Keratinocyte (primary cell): ENCODE data around the gene FHIT. TPM values are rescaled to one million over a fixed set of nuclear protein-coding genes. Genes with fewer than 3 reads are reported as not detected.

ENCODE experiments used
- DNase-seq: peaks from one replicate; pipeline ENCODE4 v3.0.0-alpha.2; 2011; ENCODE audit warnings: low read depth, missing footprints, low spot score
- FAIRE-seq: peaks from 2 replicates; lab custom pipeline; 2011; peaks lifted over from hg19 to GRCh38; lab: Jason Lieb, UNC
- H2AFZ ChIP-seq: 2 replicates; pipeline ENCODE4 v1.6.0; 2012; ENCODE audit warnings: low read length, control low read depth, inconsistent platforms; ENCODE audit not compliant: control insufficient read depth
- H3K27ac ChIP-seq: 2 replicates; pipeline ENCODE4 v1.5.1; 2011; ENCODE audit warnings: low read length; ENCODE audit not compliant: control insufficient read depth, insufficient read depth
- H3K27me3 ChIP-seq: 3 replicates; pipeline ENCODE4 v1.6.0; 2011; ENCODE audit warnings: low read length; ENCODE audit not compliant: control insufficient read depth, insufficient read depth; ENCODE audit errors: extremely low read depth
- H3K36me3 ChIP-seq, 2 experiments: 2 replicates in 1 of 2; 3 replicates in 1 of 2; pipeline ENCODE4 v1.5.1; 2011; ENCODE audit warnings: low read length in 2 of 2, mild to moderate bottlenecking in 1 of 2; ENCODE audit not compliant: control insufficient read depth in 2 of 2, insufficient read depth in 2 of 2; ENCODE audit errors: extremely low read depth in 1 of 2
- H3K4me1 ChIP-seq: 3 replicates; pipeline ENCODE4 v1.5.1; 2011; ENCODE audit warnings: low read length; ENCODE audit not compliant: control insufficient read depth, insufficient read depth; ENCODE audit errors: extremely low read depth
- H3K4me2 ChIP-seq: 3 replicates; pipeline ENCODE4 v1.6.0; 2011; ENCODE audit warnings: low read depth, low read length; ENCODE audit not compliant: control insufficient read depth, insufficient read depth; ENCODE audit errors: extremely low read depth
- H3K4me3 ChIP-seq, 3 experiments: fragments of 200-600 bp in 1 of 3; sonication (generic) in 1 of 3; 2 replicates in 2 of 3; 3 replicates in 1 of 3; pipeline ENCODE4 v1.5.1; 2011 to 2016; ENCODE audit warnings: low read length in 3 of 3, mild to moderate bottlenecking in 3 of 3, control low read depth in 2 of 3, inconsistent platforms in 1 of 3, low read depth in 1 of 3, mixed read lengths in 1 of 3, mixed run types in 1 of 3, moderate library complexity in 1 of 3; ENCODE audit not compliant: control insufficient read depth in 2 of 3, insufficient read depth in 2 of 3; ENCODE audit errors: extremely low read depth in 1 of 3
- H3K79me2 ChIP-seq: 2 replicates; pipeline ENCODE4 v1.6.0; 2012; ENCODE audit warnings: low read length; ENCODE audit not compliant: control insufficient read depth, insufficient read depth
- H3K9ac ChIP-seq: 3 replicates; pipeline ENCODE4 v1.6.0; 2011; ENCODE audit warnings: low read length; ENCODE audit not compliant: control insufficient read depth, insufficient read depth; ENCODE audit errors: extremely low read depth
- H3K9me1 ChIP-seq: 3 replicates; pipeline ENCODE4 v1.6.0; 2011; ENCODE audit warnings: low read length; ENCODE audit not compliant: control insufficient read depth, insufficient read depth; ENCODE audit errors: extremely low read depth
- H3K9me3 ChIP-seq: 2 replicates; pipeline ENCODE4 v1.5.1; 2012; ENCODE audit warnings: low read depth, low read length; ENCODE audit not compliant: control insufficient read depth
- H4K20me1 ChIP-seq: 3 replicates; pipeline ENCODE4 v1.6.0; 2011; ENCODE audit warnings: low read length; ENCODE audit not compliant: control insufficient read depth, insufficient read depth; ENCODE audit errors: extremely low read depth
- EZH2 ChIP-seq: IDR thresholded peaks from one replicate; pipeline ENCODE4 v1.6.1; 2012; ENCODE audit warnings: inconsistent platforms, mild to moderate bottlenecking, low read length, moderate library complexity
- dilution Hi-C: fragments of 300-500 bp; cut with MboI; formaldehyde crosslinking; loops from one replicate; pipeline ENCODE4 v1.7.0; 2020; ENCODE audit warnings: low sequenced_read_pairs; ENCODE audit not compliant: extremely low pct_ligation_motif_present
- polyA plus RNA-seq, 5 experiments: library from polyadenylated mRNA; depleted of rRNA in 3 of 5; stranded (reverse) in 3 of 5; stranded (forward) in 1 of 5; unstranded in 1 of 5; fragments of >200 nt; gene quantifications; 1 replicate in 1 of 5; 2 replicates in 3 of 5; 3 replicates in 1 of 5; pipeline versions ENCODE4 v1.2.1 to v1.2.3, GENCODE V29; 2011 to 2012; ENCODE audit warnings: missing spikeins in 2 of 5, low read depth in 1 of 5, low replicate concordance in 1 of 5
- TF ChIP-seq, protein P1 (sequence below), 3 experiments: IDR thresholded peaks in 1 of 3; conservative IDR thresholded peaks in 1 of 3; optimal IDR thresholded peaks in 1 of 3; 2 replicates in 2 of 3; 3 replicates in 1 of 3; pipeline versions ENCODE3 to v1.5.1; 2011; ENCODE audit warnings: low read length in 3 of 3, mild to moderate bottlenecking in 3 of 3, moderate library complexity in 2 of 3, control low read depth in 1 of 3, inconsistent platforms in 1 of 3; ENCODE audit not compliant: insufficient read depth in 2 of 3; ENCODE audit errors: extremely low read depth in 1 of 3

FHIT gene
- polyA plus RNA-seq, 1 donor (not counting 4 experiments of a cell fraction or from before 2014, with no cell fraction given): 2.2 TPM

- dilution Hi-C loops: no loop called here
- Histone ChIP-seq H3K9me3 (no peaks in the 10 kb centered on the region), H3K4me1 (no peaks in the 10 kb centered on the region), H3K9ac (no peak overlapping the region), H3K27me3 (no peaks in the 10 kb centered on the region), H3K36me3 (no peaks in the 10 kb centered on the region), H4K20me1 (no peaks in the 10 kb centered on the region), H3K4me2 (no peak overlapping the region), H2AFZ (no peak overlapping the region), H3K9me1 (no peaks in the 10 kb centered on the region), H3K4me3 (no peak overlapping the region), H3K27ac (no peak overlapping the region), H3K79me2 (no peaks in the 10 kb centered on the region)
- TF ChIP-seq EZH2: no peak
- DNase-seq: no peak
- no peak for FAIRE-seq
Observed at GRCh38 chr3:60636846-60637245, 614.4 kb downstream of the FHIT start.

DNA sequence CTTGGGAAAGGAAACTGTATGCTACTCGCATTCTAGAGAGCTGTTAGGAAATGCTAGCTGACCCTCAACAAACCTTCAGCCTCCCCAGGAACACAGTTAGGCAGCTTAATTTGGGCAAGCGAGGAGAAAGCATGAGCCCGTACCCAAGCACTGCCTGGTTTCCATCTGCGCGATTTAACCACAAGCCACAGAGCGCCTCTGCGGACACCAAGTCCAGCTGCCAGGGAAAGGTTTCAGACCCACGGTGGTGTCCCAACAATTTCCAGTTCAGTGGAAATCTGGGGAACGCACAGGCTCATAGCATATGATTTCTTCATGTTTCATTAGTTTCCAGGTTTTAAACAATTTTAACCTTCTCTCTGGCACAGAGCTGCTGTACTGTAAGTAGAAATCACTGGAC lies 617.6 kb downstream of the FHIT start:
- no peak for TF ChIP-seq EZH2
- TF ChIP-seq, protein P1, sequence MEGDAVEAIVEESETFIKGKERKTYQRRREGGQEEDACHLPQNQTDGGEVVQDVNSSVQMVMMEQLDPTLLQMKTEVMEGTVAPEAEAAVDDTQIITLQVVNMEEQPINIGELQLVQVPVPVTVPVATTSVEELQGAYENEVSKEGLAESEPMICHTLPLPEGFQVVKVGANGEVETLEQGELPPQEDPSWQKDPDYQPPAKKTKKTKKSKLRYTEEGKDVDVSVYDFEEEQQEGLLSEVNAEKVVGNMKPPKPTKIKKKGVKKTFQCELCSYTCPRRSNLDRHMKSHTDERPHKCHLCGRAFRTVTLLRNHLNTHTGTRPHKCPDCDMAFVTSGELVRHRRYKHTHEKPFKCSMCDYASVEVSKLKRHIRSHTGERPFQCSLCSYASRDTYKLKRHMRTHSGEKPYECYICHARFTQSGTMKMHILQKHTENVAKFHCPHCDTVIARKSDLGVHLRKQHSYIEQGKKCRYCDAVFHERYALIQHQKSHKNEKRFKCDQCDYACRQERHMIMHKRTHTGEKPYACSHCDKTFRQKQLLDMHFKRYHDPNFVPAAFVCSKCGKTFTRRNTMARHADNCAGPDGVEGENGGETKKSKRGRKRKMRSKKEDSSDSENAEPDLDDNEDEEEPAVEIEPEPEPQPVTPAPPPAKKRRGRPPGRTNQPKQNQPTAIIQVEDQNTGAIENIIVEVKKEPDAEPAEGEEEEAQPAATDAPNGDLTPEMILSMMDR (optimal IDR thresholded peaks at IDR 0.05 in 1 of 3, IDR thresholded peaks at IDR 0.05 in 1 of 3, conservative IDR thresholded peaks at IDR 0.05 in 1 of 3; ENCODE audit: extremely low read depth in 1 of 3, insufficient read depth in 2 of 3, low read length in 3 of 3): no peak
- no peak overlapping the region for H3K27ac ChIP-seq
- H3K9me1 ChIP-seq: no peaks in the 10 kb centered on the region
- no peaks in the 10 kb centered on the region for H4K20me1 ChIP-seq
- H3K27me3 ChIP-seq: no peaks in the 10 kb centered on the region
- H2AFZ ChIP-seq: no peak overlapping the region
- H3K36me3 ChIP-seq: no peaks in the 10 kb centered on the region
- dilution Hi-C loops: no loop called here
- H3K9me3 ChIP-seq: no peaks in the 10 kb centered on the region
- no peaks in the 10 kb centered on the region for H3K79me2 ChIP-seq
- no peaks in the 10 kb centered on the region for H3K4me1 ChIP-seq
- H3K4me3 ChIP-seq: no peak overlapping the region
- H3K4me2 ChIP-seq: no peak overlapping the region
- H3K9ac ChIP-seq: no peak overlapping the region
- no peak for DNase-seq
- FAIRE-seq: no peak

- dilution Hi-C loops: no loop called here
- H3K27me3 ChIP-seq: no peaks in the 10 kb centered on the region
- no peak overlapping the region for H3K9ac ChIP-seq
- no peaks in the 10 kb centered on the region for H3K9me3 ChIP-seq
- H3K4me3 ChIP-seq: no peak overlapping the region
- no peaks in the 10 kb centered on the region for H3K4me1 ChIP-seq
- H3K36me3 ChIP-seq: no peaks in the 10 kb centered on the region
- no peaks in the 10 kb centered on the region for H4K20me1 ChIP-seq
- H2AFZ ChIP-seq: no peak overlapping the region
- TF ChIP-seq, protein P1 (optimal IDR thresholded peaks at IDR 0.05 in 1 of 3, IDR thresholded peaks at IDR 0.05 in 1 of 3, conservative IDR thresholded peaks at IDR 0.05 in 1 of 3; ENCODE audit: extremely low read depth in 1 of 3, insufficient read depth in 2 of 3, low read length in 3 of 3): no peak
- TF ChIP-seq EZH2: no peak
- FAIRE-seq (no peak), DNase-seq (no peak)
- H3K27ac ChIP-seq: no peak overlapping the region
- H3K9me1 ChIP-seq: no peaks in the 10 kb centered on the region
- H3K79me2 ChIP-seq: no peaks in the 10 kb centered on the region
- no peak overlapping the region for H3K4me2 ChIP-seq
Observed at GRCh38 chr3:60631509-60631908, 619.7 kb downstream of the FHIT start.
